ENCODE measurements around the gene BTBD16.

Gene BTBD16

DNA sequence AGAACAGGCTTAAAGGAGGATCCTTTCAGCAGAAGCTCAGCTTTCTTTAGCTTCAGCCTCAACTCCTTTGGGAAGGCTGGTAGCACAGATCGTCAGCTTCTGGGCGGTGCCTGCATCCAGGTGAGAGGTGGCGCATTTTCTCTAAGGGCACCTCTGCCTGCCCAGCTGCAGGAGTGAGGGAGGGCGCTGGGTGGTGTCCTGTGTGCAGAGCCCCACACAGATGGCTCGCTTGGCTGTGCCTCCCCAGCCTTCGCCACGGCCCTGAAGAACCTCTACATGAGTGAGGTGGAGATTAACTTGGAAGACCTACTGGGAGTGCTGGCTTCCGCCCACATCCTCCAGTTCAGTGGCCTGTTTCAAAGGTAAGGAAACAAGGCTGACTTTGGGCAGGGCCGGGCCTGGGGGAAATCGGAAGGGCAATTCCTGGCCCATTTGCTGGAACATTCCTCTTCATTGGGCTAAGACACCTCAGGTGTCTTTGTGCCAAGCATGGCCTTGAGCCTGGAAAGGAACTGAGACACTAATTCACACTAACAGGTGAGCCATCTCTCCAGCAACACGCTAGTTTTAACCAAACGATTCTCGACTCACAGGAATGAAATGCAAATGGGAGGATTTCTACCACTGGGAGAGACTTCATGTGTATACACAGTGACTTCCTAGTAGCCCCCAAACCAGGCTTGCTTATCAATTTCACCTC, 19.9 kb downstream of the BTBD16 start:
- TF ChIP-seq GATA3 (IDR thresholded peaks at IDR 0.05; ENCODE audit: low read depth, low read length) (no peak), GATA2 (IDR thresholded peaks at IDR 0.05; ENCODE audit: low read depth, low read length) (no peak)

DNA sequence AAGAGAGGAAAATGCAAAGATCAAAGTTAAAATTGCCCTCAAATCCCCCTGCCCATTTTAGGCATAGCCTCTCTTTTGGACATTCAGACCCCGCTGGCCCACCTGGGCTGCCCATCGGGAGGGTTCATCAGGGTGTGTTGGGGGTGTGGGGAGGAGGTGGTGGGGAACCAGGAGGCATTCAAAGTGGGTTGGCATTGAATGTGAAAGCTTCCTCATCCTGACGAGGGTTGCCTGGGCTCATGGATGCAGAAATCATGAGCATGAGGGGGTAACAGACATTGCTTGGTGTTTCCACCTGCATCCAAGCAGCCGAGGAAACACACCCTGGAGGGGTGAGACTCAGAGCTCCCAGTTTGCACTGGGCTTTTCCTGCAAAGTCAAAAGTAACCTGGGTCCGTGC, 20.6 kb downstream of the BTBD16 start:
- no peak for TF ChIP-seq GATA2 (IDR thresholded peaks at IDR 0.05; ENCODE audit: low read depth, low read length)
- TF ChIP-seq GATA3 (IDR thresholded peaks at IDR 0.05; ENCODE audit: low read depth, low read length) = no peak

DNA sequence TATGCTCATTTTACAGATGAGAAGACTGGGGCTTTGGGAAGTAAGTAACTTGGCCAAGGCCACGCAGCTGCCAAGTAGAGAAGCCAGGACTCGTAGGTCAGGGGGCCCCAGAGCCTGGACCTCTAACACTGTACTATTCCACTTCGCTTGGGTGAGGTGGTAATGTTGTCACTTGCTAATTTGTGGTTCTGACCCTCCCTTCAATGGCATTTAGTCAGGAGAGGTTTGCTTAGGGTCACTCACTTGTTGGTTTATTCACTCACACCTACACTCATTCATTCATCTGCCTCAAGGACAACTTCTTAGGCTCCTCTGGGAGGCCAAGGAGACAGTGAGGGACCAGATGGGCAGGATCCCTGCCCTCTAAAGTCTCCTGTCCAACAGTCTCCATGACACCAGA, 21.3 kb downstream of the BTBD16 start:
- TF ChIP-seq GATA2 (IDR thresholded peaks at IDR 0.05; ENCODE audit: low read depth, low read length) (no peak), GATA3 (IDR thresholded peaks at IDR 0.05; ENCODE audit: low read depth, low read length) (no peak)

DNA sequence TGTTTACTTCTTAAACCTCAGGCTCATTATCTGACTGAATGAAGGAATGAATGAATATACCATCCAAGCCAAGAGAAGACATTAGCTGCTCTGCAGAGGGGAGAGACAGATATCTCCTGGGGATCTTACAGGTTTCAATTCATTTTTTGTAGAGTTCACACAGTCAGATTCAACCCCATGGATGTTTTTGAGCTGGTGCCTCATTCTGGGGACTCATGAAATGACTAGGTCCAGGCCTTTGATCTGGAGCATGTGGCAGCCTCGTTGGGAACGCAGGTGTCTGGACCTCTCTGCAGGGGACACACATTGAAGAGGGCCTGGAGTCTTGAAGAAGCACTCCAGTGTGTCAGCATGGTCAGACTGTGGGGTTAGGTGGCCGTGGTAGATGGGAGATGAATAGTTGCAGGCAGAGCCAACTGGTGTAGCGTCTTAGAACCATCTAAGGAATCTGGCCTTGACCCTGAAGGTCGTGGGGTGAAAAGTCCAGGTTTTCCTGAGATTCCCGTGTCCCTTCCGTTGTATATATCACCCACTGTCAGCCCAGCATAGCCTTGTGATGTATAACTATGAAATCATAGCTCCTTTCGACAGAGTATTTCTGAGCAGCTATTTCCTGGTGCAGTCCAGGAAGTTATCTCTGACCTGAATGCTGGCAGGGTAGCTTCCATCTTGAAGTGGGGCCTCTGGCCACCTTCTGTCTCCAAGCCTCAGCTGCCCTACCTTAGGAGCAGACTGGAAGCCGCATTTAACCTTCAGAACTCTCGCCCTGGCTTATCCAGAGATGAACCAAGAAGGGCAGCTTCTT, 22.3 kb downstream of the BTBD16 start:
- TF ChIP-seq GATA3 (IDR thresholded peaks at IDR 0.05; ENCODE audit: low read depth, low read length) (no peak), GATA2 (IDR thresholded peaks at IDR 0.05; ENCODE audit: low read depth, low read length) (no peak)

DNA sequence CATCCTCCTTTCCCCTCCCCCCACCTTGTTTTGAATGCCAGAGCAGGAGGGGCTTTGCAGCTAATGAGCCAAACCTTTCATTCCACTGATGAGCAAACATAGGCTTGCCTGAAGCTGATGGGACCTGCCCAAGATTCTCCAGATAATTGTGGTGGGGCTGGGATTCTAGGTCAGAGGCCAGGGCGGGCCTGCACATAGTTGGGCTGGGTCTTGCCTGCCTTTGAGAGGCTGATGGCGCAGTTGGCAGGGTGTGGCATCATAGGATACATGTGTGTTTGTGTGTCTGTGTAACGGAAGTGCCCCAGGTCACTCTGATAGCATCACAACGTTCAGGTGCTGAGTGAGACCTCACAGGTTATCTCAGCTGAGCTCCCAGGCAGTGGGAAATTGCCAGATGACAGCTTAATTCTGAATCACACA, 22.9 kb downstream of the BTBD16 start:
- TF ChIP-seq GATA3 (IDR thresholded peaks at IDR 0.05; ENCODE audit: low read depth, low read length) (no peak), GATA2 (IDR thresholded peaks at IDR 0.05; ENCODE audit: low read depth, low read length) (no peak)

DNA sequence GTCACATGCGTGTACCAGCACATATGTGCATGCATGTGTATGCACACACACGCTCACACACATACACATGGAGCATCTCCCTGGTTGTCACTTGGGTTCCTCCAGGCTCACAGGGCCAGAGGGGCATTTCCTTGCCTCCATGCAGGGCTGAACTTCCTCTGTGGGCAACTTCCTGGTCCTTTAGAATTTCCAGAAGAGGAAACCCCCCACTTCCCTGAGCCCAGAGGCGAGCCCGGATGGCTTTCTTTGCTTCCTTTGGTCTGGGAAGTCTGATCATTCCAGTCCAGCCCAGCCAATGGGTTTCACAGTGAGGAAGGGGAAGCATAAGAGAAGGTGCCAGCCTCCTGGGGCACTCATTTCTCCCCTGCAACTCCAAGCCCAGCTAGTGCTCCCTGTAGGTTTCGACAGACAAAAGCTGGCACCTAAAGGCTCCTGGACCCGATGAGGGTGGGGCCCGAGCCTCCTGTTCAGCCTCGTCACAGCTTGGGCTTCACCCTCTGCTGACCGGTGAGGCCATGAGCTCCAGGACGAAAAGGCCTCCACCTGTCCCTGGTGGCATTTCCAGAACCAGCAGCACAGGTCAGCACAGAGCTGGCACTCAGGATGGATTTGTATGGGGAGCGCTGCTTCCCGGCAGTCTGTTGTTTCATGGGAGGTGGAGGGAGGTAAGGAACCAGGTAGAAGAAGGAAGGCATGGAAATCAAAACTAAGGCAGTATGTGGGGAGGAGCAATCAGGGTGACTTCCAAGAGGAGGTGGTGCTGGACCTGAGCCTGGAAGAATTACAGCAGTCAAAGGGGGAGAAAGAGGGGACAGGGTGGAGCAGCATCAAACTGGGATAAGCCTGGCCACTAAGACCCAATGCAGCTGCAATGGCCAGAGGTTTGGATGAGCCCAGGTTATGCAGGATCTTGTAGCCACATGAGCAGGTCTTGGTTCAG, 23.7 kb downstream of the BTBD16 start:
- TF ChIP-seq GATA2 (IDR thresholded peaks at IDR 0.05; ENCODE audit: low read depth, low read length) (no peak), GATA3 (IDR thresholded peaks at IDR 0.05; ENCODE audit: low read depth, low read length) (no peak)

DNA sequence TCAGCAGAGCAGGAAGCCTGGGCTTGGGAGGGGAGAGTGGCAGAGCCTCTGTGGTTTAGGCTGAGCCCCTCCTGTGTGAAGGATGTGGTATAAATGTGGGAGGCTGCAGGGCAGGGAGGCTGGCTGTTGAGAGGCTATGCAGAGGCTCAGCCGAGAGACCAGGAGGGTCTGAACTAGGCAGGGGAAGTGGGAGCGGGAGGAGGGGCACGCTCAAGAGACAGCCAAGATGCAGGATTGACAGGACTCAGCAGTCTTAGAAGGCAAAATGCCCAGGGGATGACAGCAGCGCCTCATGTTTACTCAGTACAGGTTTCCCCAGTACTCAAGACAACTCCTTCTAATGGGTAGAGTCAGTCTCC, 24.3 kb downstream of the BTBD16 start:
- TF ChIP-seq GATA3 (IDR thresholded peaks at IDR 0.05; ENCODE audit: low read depth, low read length) (no peak), GATA2 (IDR thresholded peaks at IDR 0.05; ENCODE audit: low read depth, low read length) (no peak)

DNA sequence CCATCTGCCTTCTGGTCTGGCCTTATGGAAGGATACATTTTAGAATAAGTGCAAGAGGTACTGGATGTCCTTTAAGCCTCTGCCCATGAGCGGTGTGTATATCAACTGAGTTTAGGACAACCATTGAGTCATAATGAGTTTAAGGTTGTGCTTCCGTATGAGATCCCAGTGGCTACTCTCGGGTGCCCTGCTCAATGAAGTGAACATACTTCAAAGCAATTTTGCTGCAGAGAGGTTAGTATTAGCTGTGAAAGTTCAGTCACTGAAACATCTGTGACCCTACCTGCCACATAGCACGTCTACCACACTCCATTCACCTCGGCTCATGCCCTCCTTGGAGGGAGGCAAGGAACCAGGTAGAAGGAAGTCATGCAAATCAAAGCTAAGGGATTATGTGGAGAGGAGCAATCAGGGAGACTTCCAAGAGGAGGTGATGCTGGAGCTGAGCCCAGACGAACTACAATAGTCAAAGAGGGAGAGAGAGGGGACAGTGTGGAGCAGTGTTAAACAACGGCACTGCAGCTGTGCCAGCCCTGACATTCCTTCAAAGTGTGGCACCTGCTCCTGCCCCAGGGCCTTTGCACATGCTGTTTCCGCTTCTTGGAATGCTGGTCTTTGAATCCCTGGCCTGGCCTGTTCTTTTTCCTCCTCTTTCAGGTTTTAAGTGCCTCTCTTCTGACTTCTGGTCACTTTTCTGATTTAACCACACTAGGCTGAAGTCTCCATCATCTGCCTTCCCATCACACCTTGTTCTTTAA, 25.4 kb downstream of the BTBD16 start:
- TF ChIP-seq GATA2 (IDR thresholded peaks at IDR 0.05; ENCODE audit: low read depth, low read length) = no peak
- no peak for TF ChIP-seq GATA3 (IDR thresholded peaks at IDR 0.05; ENCODE audit: low read depth, low read length)

DNA sequence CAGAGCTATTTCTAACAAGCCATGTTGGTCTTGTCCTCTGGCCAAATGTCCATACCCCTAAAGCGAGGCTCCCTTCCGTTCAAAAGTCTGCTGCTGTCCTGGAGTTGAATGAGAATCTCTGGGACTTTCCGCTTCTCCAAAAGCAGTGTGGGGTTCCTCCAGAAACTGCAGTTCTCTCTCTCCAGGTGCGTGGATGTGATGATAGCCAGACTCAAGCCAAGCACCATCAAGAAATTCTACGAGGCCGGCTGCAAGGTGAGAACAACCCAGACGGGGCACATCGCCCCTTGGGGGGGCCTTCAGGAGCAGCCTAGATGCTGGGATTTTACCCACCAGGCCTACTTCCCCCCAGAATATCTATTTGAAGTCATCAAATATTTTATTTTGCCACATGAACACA, 26.5 kb downstream of the BTBD16 start:
- TF ChIP-seq GATA3 (IDR thresholded peaks at IDR 0.05; ENCODE audit: low read depth, low read length) (no peak), GATA2 (IDR thresholded peaks at IDR 0.05; ENCODE audit: low read depth, low read length) (no peak)

DNA sequence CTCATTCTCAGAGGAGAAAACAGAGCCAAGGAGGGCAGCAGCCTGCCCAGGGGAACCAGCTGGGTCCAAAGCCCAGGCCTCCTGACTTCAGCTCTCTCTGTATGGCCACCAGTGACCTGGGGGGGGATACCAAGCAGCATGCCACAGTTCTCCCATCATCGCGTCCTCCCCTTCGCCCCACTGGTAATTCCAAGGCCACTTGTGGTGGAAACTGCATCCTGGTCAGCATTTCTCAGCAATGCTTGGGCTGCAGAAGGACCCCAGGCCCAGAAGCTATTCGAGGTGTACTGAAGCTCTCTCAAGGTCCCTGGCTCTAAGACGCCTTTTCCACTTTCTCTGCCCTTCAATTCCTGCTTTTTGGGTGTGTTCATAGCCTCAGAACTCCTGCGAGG, 27.1 kb downstream of the BTBD16 start:
- TF ChIP-seq GATA2 (IDR thresholded peaks at IDR 0.05; ENCODE audit: low read depth, low read length) (no peak), GATA3 (IDR thresholded peaks at IDR 0.05; ENCODE audit: low read depth, low read length) (no peak)

DNA sequence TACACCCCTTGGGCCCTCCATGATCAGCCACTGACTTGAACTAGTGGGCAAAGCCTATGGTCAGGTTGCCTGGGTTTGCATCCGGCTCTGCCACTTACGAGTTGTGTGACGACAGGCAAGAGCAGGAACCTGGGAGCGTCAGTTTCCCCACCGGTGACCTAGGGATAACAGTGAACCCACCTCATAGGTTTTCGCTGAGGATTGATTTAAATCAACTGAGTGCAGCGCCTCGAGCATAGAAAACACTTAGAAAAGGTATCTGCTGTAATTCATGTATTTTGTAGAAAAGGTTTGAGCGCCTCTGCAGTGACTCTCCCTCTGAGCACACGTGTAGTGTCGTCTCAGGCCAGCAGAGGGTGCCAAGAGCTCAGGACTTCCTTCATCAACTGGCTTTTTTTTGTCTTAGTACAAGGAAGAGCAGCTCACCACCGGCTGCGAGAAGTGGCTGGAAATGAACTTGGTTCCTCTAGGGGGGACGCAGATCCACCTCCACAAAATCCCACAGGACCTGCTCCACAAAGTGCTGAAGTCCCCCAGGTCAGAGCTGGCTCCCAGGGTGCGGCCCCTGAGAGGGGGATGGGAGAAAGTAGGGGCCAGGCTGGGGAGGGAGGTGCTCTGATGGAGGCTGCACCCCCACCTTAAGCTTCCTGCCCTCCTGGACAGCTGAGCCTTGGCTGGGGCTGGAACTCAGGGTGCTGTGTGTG, 27.7 kb downstream of the BTBD16 start:
- no peak for TF ChIP-seq GATA2 (IDR thresholded peaks at IDR 0.05; ENCODE audit: low read depth, low read length)
- no peak for TF ChIP-seq GATA3 (IDR thresholded peaks at IDR 0.05; ENCODE audit: low read depth, low read length)

DNA sequence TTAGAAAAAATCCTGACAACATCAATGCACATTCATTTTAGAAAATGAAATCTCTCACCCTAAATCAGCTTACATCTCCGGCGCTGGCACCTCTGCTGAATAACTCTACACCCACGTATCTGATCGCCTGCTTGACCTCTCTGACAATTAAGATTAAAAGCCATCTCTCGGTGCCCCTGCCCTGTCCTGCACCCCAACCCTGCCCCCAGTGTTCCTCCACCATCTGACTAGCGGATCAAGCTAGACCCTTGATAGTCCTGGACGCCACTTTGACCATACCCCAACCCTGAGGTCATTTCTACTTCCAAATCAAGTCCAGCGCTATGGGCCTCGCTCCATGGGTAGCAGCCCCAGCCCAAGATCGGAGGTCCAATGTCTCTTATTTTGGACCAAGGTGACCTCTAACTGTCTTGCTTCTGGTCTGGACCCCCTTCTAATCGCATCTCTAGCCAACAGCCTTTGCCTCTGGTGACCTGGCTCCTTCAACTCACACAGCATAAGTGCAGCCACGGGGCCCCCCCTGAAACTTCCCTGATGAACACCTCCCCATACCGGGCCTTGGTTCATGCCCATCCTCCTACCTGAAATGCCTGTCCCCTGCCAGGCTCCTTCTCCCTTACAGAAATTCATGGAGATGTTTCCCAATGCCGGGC, 28.5 kb downstream of the BTBD16 start:
- TF ChIP-seq GATA3 (IDR thresholded peaks at IDR 0.05; ENCODE audit: low read depth, low read length) (no peak), GATA2 (IDR thresholded peaks at IDR 0.05; ENCODE audit: low read depth, low read length) (no peak)

All from SH-SY5Y (cell line).